Iris pigment epithelial cell (primary cell): Measurements from ENCODE around the gene HTRA3.

Experiments
- DNase-seq: peaks from one replicate; pipeline ENCODE4 v3.0.0-alpha.2; 2011; ENCODE audit warnings: low read depth

The HTRA3 gene

GRCh38 chr4:8308856-8309771 lies 39.6 kb downstream of the HTRA3 start:
- DNase-seq = peak; percentile 58

DNA sequence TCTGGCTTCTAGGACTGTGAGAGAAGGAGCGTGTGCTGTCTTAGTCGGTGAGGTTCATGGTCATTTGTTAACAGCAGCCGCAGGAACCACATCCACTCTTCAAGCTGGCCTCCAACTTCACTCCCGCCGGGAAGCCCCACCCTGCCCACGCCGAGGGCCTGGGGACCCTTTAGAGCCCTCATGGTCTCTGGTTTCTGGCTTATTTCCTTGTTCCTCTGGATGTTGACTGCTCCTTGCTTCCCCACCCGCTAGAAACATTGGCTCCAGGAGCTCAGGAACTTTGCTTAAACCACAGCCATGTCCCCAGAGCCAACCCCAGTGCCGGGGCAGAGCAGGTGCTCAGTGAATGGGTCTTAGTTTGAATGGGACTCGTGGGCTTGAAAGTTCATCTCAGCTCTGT lies 40.8 kb downstream of the HTRA3 start:
- DNase-seq = no peak

- DNase-seq = no peak
Measured at GRCh38 chr4:8311101-8312068, 41.8 kb downstream of the HTRA3 start.

GRCh38 chr4:8312069-8312445 lies 42.5 kb downstream of the HTRA3 start:
- DNase-seq = no peak

DNA sequence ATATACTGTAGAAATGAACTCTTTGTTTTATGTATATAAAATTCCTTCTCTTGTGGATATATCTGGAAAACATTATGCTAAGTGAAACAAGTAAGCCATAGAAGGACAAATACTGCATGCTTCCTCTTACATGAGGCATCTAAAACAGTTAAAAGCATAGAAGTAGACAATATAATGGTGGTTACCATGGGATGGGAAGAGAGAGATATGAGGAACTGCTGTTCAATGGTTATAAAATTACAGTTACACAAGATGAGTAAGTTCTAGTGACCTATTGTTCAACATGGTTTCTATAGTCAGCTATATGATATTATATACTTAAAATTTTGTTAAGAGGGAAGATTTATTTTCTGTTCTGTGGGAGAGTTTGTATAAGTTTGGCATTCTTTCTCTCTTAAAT lies 43.4 kb downstream of the HTRA3 start:
- DNase-seq = no peak

GRCh38 chr4:8314691-8315255 lies 45.2 kb downstream of the HTRA3 start:
- DNase-seq = no peak

DNA sequence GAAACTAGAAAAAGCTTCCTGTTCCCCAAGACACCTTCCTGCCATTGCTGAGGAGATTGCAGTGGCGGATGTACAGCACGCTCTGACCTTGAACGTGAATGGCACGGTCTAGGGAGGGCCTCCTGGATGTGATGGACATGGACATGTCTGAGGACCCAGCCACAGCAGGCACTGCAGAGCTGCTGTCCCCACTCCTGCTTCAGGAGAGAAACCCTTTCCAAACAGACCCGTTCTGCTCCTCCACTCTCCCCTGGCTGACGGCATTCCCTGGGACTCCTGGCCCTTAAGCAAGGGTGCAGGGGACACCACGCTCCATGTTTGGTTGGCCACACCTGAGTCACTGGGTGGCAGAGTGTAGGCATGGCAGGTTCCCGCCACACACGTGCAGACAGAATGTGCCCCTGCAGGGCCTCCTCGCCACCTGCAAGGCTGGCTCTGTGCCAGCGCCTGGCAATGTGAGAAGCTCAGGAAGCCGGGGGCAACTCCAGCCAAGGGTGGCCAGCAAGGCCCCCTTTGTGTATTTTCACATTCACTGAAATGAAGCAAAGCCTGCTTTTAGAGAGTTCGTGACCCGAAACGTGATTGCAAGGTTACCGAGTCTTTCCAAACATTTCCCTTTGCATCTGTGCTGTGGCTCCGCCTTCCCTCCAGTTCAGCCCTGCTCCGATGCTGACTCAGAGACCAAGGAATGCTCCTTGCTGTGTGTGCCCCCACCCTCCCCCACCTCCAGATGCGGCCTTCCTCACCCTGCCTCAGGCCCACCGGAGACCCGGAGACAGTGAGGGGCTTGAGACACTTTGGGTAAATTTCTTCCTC lies 46.1 kb downstream of the HTRA3 start:
- DNase-seq = peak; percentile 83

GRCh38 chr4:8316251-8316771 lies 46.8 kb downstream of the HTRA3 start:
- no peak for DNase-seq

- no peak for DNase-seq
Measured at GRCh38 chr4:8316911-8317351, 47.4 kb downstream of the HTRA3 start.

GRCh38 chr4:8317474-8317873 lies 47.9 kb downstream of the HTRA3 start:
- DNase-seq = no peak

GRCh38 chr4:8318509-8318908 lies 49.0 kb downstream of the HTRA3 start:
- no peak for DNase-seq

DNA sequence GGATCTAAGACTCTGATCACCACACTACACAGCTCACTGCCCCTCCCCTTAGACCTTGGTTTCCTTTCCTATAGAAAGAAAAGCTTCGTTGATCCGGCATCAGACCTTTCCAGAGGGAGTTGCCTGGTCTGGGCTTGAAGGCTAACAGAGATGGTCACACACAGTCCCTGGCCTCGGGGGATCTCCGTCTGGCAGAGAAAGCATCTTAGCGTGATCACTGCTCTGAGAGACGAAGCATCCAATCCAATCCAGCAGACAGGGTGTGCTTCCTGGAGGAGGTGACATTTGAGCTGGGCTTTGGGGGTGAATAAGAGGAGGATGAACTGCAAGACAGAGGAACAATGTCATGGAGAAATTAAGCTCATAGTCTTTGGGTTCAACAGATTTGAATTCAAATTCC lies 49.5 kb downstream of the HTRA3 start:
- DNase-seq = no peak

- DNase-seq = no peak
Measured at GRCh38 chr4:8319731-8320385, 50.3 kb downstream of the HTRA3 start.

- no peak for DNase-seq
Measured at GRCh38 chr4:8320386-8320750, 50.8 kb downstream of the HTRA3 start.

GRCh38 chr4:8321220-8321619 lies 51.7 kb downstream of the HTRA3 start:
- DNase-seq = no peak

DNA sequence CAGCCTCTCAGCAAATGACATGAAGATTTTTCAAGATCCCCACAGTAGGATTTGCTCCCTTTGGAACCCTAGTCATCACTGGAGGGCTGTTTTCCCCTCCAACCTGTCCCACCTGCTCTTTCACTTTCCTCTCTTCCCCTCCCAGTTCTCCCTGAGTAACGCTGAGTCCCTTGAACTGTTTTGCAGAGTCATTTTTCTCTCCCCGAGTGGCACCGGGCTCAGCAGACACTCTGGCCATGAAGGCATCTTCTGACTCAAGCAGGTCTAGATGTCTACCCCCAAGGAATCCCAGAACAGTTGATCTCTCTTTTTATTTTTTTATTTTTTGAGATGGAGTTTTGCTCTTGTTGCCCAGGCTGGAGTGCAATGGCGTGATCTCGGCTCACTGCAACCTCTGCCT lies 52.2 kb downstream of the HTRA3 start:
- no peak for DNase-seq

DNA sequence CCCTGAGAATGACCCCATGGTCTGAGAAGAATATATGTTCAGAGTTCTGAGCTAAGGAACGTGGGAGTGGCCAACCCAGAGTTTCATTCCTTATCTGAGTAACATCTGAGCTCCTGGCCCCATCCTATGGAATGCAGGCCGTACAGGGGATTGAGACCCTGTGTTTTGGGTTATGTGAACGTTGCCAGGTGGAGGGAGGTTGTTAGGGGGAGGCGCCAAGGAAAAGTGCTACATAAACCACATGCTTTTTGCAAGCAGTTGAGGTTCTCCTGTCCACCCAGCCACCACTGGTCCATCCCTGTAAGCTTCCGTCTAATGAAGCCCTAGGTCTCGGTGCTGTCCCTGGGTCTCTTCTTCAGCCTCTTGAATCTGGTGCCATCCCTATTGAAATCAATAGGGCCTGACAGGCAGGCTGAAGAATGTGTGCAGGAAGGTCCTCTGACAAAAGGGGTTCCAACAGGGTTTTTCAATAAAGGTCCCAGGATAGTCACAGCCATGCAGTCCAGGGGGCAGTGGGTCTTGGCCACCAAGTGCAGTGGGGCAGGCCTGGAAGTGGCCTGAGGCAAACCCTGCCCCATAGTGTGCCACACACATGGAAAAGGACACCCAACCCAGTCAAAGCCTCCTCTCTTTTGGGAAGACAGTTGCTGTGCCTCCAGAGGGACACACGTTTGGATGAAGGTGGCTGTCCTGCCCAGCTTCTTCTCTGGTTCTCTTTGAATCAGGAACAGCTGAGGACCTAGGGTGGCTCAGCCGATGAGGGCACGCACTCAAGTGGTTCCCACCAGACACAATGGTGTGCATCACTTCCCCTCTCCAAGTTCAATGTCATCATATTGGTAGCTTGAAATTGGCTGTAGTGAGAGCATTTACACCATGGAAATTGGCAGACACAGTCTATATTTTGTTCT lies 53.5 kb downstream of the HTRA3 start:
- DNase-seq = no peak

DNA sequence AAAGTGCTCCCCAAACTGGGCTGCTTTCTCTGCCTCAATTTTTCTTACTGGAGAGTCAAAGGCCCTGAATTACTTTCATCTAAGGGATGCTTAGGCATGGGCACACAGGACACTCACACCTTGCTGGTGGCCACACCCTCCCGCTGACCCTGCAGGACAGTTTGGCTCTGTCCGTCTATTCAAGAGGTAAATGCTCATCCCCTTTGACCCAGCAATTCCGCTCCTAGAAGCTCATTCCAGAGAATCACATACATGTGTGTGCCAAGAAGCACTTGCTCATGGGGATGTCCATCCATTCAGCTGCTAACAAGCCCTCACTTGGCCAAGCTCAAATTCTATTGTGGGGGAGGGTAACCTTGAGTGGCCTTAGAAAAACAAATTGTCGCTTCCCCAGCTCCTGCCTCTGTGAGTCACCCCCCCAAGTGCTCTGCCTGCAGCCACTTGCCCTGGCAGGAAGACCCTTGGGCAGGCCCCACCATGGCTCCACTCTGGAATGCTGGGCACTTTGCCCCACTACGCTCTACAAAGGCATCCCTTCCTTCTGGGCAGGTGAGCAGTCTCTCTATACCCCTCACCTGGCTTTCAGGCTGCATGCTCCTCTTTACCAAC lies 54.5 kb downstream of the HTRA3 start:
- DNase-seq = no peak

GRCh38 chr4:8324640-8325239 lies 55.2 kb downstream of the HTRA3 start:
- no peak for DNase-seq
